HUES6 (cell line): ENCODE measurements around the gene ZNF497.
"Not testable (repeated sequence)": the region's sequence is repeated elsewhere in the genome, so short reads cannot be mapped to it uniquely, and the experiment has no call there.

Experiments
- H3K27ac ChIP-seq: 2 replicates; pipeline ENCODE4 v1.7.0; 2013; ENCODE audit warnings: low read depth, mild to moderate bottlenecking, low read length, inconsistent platforms
- H3K27me3 ChIP-seq: 2 replicates; pipeline ENCODE4 v1.6.1; 2013; ENCODE audit warnings: low read length; ENCODE audit not compliant: control insufficient read depth, insufficient read depth
- H3K36me3 ChIP-seq: 2 replicates; pipeline ENCODE4 v1.6.1; 2013; ENCODE audit warnings: low read length; ENCODE audit not compliant: control insufficient read depth, insufficient read depth
- H3K4me1 ChIP-seq: 2 replicates; pipeline ENCODE4 v1.6.1; 2013; ENCODE audit warnings: low read length; ENCODE audit not compliant: control insufficient read depth, insufficient read depth
- H3K4me3 ChIP-seq: 2 replicates; pipeline ENCODE4 v1.5.1; 2013; ENCODE audit warnings: low read depth, low read length
- H3K9ac ChIP-seq: one replicate; pipeline ENCODE4 v1.6.1; 2013; ENCODE audit warnings: mild to moderate bottlenecking, low read length
- H3K9me3 ChIP-seq: 2 replicates; pipeline ENCODE4 v1.6.1; 2013; ENCODE audit warnings: low read depth, low read length; ENCODE audit not compliant: control insufficient read depth, insufficient read depth

ZNF497 gene

DNA sequence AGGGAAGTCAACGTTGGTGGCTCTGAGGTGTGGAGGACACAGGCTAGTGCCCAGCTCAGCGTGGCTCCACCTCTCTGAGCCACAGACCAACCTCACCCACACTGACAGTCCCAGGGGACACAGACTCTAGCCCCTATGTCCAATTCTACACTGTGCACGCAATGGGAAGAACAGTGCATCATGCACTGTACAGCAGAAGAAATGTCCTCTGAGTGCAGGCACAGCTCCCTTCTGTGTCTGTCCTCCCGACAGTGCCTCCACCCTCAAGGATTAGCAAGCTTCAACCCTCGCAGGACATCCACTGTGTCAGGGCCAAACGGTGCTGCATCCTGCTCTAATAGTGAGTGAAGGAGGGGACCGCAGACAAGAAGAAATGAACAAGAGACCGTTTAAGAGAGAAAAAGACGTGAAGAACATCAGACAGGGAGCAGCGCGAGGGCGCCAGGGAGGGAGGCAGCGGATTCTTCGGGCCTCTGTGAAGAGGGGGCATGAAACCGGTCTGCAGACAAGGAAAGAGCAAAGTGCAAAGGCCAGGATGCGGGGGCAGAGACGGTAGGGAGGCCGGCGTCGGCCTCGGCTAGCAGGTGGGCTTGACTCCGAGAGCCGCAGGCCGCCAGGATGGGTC lies 17.6 kb upstream of the ZNF497 start:
- Histone ChIP-seq H3K36me3 (no peaks in the 10 kb centered on the region), H3K9me3 (no peaks in the 10 kb centered on the region), H3K4me1 (peaks cover 6% of the 10 kb centered on the region), H3K9ac (peak overlapping the region; percentile 78), H3K27me3 (no peaks in the 10 kb centered on the region), H3K27ac (peak overlapping the region; percentile 56; the same call in 1 of the 2 replicates), H3K4me3 (peak overlapping the region; percentile 80)

DNA sequence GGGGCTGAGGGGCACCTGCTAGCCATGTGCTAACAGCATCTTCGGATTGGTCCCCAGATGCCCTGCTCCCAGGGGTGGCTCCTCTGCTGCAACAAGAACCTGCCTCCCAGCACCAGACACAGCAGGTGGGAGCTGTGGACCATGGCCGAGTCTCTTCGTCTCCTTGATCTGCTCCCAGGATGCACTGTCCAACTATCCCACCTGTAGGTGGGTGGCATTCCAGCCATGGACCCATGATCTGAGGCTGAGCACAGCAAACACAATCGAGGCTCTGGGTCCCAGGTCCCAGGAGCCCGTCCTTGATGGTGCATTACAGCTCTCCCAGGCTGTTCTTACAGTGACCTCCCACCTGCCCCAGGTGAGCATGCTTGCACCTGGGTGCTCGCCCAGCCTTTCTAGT lies 16.7 kb upstream of the ZNF497 start:
- no peak overlapping the region for H3K4me3 ChIP-seq
- H3K36me3 ChIP-seq, result no peaks in the 10 kb centered on the region
- H3K27me3 ChIP-seq, result no peaks in the 10 kb centered on the region
- no peak overlapping the region for H3K9ac ChIP-seq
- no peak overlapping the region for H3K27ac ChIP-seq
- peaks cover 6% of the 10 kb centered on the region for H3K4me1 ChIP-seq
- no peaks in the 10 kb centered on the region for H3K9me3 ChIP-seq

DNA sequence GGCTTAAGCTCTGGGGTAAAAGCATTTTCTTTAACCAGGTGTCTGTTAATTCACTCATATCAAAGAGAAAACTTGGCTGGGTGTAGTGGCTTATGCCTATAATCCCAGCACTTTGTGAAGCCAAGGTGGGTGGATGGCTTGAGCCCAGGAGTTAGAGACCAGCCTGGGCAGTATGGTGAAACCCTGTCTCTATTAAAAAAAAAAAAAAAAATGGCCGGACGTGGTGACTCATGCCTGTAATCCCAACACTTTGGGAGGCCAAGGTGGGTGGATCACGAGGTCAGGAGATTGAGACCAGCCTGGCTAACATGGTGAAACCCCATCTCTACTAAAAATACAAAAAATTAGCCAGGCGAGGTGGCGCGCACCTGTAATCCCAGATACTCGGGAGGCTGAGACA lies 14.2 kb upstream of the ZNF497 start:
- not testable (repeated sequence) for H3K27ac ChIP-seq

DNA sequence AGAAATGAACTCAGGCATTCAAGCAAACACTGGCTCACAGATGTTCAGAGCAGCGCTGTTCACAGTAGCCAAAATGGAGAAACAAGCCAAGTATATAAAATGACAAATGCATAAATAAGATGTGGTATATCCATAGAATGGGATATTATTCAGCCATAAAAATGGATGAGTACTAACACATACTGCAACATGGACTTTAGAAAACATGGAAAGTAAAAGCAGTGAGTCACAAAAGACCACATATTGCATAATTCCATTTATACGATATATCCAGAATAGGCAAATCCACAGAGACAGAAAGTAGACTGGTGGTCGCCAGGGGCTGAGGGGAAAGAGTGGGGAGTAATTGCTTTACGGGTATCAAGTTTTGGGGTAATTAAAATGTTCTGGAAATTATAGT lies 11.6 kb upstream of the ZNF497 start:
- no peak overlapping the region for H3K9ac ChIP-seq
- no peaks in the 10 kb centered on the region for H3K4me1 ChIP-seq
- H3K36me3 ChIP-seq, result no peaks in the 10 kb centered on the region
- H3K27ac ChIP-seq, result no peak overlapping the region
- no peaks in the 10 kb centered on the region for H3K9me3 ChIP-seq
- H3K27me3 ChIP-seq, result no peaks in the 10 kb centered on the region
- H3K4me3 ChIP-seq, result no peak overlapping the region

More for the DNA sequence above, 14.2 kb upstream of the ZNF497 start:
- not testable (repeated sequence) for H3K9ac ChIP-seq, H3K27me3 ChIP-seq, H3K36me3 ChIP-seq, H3K9me3 ChIP-seq, H3K4me3 ChIP-seq, H3K4me1 ChIP-seq

DNA sequence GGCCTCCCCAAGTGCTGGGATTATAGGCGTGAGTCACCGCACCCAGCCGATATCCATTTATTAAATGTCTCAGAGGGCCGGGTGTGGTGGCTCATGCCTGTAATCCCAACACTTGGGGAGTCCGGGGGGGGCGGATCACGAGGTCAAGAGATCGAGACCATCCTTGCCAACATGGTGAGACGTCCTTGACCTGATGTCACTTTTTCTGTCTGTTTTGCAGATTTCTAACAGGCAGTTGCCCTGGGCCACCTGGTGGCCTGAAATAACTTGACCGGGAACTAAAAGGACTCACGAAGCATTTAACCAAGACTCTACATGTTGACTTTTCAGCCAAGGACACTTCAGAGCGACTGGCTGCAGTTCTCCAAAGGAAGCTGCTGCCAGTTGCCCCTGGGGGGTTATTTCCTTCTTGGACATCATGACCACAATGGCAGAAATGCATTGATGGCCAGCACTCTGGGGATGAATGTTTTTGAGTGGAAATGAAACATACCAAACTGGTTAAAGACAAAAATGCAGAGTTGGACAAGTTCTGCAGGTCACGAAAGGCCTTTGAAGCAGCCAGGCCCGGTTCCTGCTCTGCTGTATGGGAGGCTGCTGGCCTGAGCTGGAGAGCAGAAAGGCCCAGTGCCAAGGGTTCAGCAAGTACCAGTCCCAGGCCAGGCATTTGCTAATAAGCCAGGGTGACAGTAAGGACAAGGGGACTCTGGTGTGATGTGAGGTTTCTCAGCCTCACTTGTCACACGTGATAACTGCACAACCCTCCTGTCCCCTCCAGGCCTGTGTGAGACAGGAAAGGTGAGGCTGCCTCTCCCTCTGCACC lies 10.0 kb upstream of the ZNF497 start:
- H3K27me3 ChIP-seq, result no peaks in the 10 kb centered on the region
- H3K4me1 ChIP-seq, result no peaks in the 10 kb centered on the region
- no peaks in the 10 kb centered on the region for H3K9me3 ChIP-seq
- H3K4me3 ChIP-seq, result no peak overlapping the region
- no peaks in the 10 kb centered on the region for H3K36me3 ChIP-seq
- H3K9ac ChIP-seq, result no peak overlapping the region
- no peak overlapping the region for H3K27ac ChIP-seq

DNA sequence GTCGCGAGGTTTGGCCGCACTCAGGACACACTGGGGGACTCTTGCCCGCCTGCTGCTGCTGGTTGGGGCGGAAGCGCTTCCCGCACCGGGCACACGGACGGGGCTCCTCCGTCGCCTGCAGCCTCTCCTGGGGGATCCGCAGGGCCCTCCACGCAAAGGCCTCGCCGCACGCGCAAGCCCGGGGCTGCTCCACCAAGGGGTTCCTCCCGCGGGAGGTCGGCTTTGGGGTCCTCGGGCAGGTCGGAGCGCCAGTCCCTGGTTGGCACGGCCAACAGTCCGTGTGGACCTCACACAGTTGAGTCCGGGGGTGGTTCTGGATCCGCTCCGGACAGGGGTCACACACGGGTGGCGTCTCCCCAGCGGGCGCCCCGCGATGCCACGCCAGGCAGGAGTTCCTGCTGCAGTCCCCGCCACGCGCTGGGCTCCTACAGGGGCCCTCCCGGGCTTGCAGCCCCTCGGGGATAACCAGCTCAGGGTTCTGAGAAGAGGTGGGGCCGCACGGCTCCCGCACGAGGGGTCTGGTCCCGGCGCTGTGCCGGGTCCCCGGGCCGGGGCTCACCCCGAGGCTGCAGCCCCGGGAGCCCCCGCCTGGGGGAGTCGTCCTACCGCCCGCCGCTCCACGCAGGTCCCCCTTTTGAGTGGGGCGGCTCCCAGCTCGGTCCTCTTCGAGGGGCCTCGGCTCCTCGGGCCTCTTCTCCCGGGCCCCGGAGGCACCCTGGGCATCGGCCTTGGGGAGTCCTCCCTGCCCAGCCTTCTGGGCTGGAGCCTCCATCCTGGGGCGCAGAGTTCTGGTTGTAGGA lies 6.2 kb upstream of the ZNF497 start:
- H3K4me3 ChIP-seq, result no peak overlapping the region

DNA sequence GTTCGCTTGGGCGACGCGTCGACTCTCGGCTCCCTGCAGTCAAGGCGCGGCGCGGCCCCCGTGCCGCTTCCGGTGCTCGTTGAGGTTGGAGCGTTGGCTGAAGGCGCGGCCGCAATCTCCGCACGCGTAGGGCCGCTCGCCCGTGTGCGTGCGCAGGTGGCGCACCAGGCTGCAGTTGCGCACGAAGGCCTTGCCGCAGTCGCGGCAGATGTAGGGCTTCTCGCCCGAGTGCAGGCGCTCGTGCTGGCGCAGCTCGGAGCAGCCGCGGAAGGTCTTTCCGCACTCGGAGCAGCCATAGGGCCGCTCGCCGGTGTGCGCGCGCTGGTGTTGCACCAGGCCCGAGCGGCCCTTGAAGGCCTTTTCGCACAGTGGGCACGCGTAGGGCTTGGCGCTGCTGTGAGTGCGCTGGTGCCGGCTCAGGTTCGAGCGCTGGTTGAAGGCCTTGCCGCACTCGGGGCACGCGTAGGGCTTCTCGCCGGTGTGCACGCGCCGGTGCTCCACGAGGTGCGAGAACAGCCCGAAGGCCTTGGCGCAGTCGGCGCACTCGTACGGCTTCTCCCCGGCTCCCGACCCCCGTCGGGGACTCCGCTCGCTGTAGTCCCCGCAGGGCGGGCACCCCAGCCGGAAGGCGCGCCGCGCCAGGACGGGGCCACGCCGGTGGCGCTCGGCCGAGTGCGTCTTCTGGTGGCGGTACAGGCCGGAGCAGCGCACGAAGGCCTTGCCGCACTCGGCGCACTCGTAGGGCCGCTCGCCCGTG lies 5.3 kb upstream of the ZNF497 start:
- no peaks in the 10 kb centered on the region for H3K27me3 ChIP-seq
- H3K9me3 ChIP-seq, result no peaks in the 10 kb centered on the region
- H3K9ac ChIP-seq, result no peak overlapping the region
- no peak overlapping the region for H3K27ac ChIP-seq
- no peaks in the 10 kb centered on the region for H3K4me1 ChIP-seq
- no peak overlapping the region for H3K4me3 ChIP-seq
- no peaks in the 10 kb centered on the region for H3K36me3 ChIP-seq

More for the DNA sequence above, 6.2 kb upstream of the ZNF497 start:
- no peaks in the 10 kb centered on the region for H3K27me3 ChIP-seq
- H3K27ac ChIP-seq, result no peak overlapping the region
- no peaks in the 10 kb centered on the region for H3K36me3 ChIP-seq
- H3K9me3 ChIP-seq, result no peaks in the 10 kb centered on the region
- no peaks in the 10 kb centered on the region for H3K4me1 ChIP-seq
- H3K9ac ChIP-seq, result no peak overlapping the region

DNA sequence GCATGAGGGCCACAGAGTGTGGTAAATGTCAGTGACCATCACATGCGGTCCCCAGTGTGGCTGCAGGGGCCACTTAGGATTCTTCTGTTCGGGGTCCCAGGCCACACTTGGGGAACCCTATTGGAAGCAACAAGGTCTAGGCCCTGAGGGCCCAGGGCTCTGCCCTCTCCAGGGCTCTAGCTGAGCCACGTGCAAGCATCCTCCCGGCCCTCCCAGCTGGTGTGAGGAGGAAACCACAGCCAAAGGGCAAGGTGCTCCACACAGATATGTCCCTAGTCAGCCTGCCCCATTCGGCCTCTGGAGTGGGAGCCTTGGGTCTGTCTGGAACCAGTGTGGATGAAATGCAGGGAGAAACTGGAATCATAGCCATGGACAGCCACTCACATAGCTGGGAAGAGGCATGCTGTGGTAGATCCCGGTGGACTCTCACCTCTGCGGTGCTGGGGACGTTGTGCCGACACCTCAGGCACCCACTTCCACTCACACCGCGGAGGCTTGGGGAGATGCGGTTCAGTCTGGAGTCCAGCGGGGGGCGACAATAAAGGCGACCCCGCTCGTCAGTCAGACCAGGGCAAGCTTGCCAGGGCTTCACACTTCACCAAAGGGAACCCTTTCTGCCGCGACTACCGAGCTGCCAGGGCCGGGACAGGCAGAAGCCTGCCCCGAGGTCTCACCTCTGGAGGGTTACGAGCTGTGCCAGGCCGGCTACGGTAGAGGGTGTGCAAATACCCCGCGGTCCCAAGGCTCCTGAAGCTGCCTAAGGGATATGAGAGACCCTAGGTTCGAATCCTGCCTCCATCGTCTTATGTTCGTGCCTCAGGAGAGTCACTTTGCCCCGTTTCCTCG lies 4.3 kb upstream of the ZNF497 start:
- no peak overlapping the region for H3K27ac ChIP-seq
- H3K27me3 ChIP-seq, result no peaks in the 10 kb centered on the region
- H3K4me3 ChIP-seq, result no peak overlapping the region
- no peaks in the 10 kb centered on the region for H3K36me3 ChIP-seq
- no peak overlapping the region for H3K9ac ChIP-seq
- H3K9me3 ChIP-seq, result no peaks in the 10 kb centered on the region
- no peaks in the 10 kb centered on the region for H3K4me1 ChIP-seq

DNA sequence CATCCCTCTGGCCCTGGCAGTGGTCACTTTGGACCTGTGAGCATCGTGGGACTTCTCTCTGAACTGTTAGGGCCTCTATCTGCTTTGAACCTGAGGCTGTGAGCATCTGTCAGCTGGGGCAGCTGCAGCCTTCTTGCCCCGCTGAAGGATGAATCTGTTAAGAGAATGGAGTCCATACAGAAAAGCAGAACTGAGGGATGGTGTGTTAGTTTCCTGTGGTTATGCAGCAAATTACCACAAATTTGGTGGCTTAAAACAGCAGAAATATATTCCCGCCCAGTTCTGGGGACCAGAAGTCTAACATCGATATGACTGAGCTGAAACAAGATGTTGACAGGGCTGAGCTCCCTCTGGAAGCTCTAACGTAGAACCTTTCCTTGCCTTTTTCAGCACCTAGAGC lies 1.6 kb upstream of the ZNF497 start:
- Histone ChIP-seq H3K4me1 (no peaks in the 10 kb centered on the region; the same call in 1 of the 2 replicates), H3K9me3 (no peaks in the 10 kb centered on the region), H3K27me3 (no peaks in the 10 kb centered on the region), H3K4me3 (no peak overlapping the region), H3K27ac (no peak overlapping the region), H3K36me3 (no peaks in the 10 kb centered on the region), H3K9ac (no peak overlapping the region)

DNA sequence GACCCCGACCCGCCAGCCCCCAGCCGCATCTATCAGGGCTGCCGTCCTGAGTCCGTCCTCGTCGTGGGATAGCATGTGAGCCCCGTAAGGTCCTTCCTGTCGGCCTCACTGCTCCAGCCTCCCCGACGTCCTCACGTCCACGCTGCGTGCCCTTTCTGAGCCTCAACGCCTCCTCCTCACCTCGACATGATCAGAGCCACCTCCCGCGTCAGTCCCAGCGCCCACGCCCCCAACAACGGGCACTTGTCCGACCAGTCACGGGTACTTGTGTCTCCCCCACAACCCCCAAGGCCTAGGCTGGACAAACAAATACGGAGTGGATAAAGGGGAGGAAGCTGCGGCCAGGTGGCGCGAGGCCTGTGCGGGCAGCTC lies 665 bp downstream of the ZNF497 start:
- H3K9ac ChIP-seq, result peak overlapping the region; percentile 94
- H3K27ac ChIP-seq, result peak overlapping the region; percentile 91
- peaks cover 8% of the 10 kb centered on the region for H3K4me1 ChIP-seq
- H3K9me3 ChIP-seq, result no peaks in the 10 kb centered on the region
- H3K4me3 ChIP-seq, result peak overlapping the region; percentile 92
- no peaks in the 10 kb centered on the region for H3K36me3 ChIP-seq
- H3K27me3 ChIP-seq, result no peaks in the 10 kb centered on the region
